B cell (primary cell): ENCODE results near the gene MEN1. TPM values are rescaled to one million over a fixed set of nuclear protein-coding genes. Genes with fewer than 3 reads are reported as not detected.
A peak's percentile ranks its signal among the peaks of the same experiment; 100 is the strongest.

ENCODE experiments used
- ATAC-seq: fragments of 200-7000 bp; cut with Tn5 transposase; one replicate; pipeline ENCODE4 v1.10.0; 2021; ENCODE audit warnings: low read depth, mild to moderate bottlenecking, moderate number of reproducible peaks, moderate library complexity
- CTCF ChIA-PET: fragments of 350-600 bp; sonication (Branson Sonifier 250); formaldehyde crosslinking; loops from one replicate; lab custom pipeline; 2021; ENCODE audit warnings: antibody characterized with exemption, inconsistent platforms; lab: Charles Lee
- POLR2A ChIA-PET: fragments of 350-600 bp; sonication (Branson Sonifier 250); formaldehyde crosslinking; loops from one replicate; lab custom pipeline; 2021; ENCODE audit warnings: antibody characterized with exemption; lab: Charles Lee
- DNase-seq: peaks from one replicate; pipeline ENCODE4 v3.0.0; 2013
- H2AFZ ChIP-seq: 2 replicates; pipeline ENCODE4 v1.6.1; 2012; ENCODE audit warnings: mild to moderate bottlenecking, low read depth, low read length; ENCODE audit not compliant: insufficient read depth, poor library complexity, severe bottlenecking
- H3K27ac ChIP-seq, 2 donors: 1 replicate in 1 of 2; 2 replicates in 1 of 2; pipeline ENCODE4 v1.5.1; 2012 to 2013; ENCODE audit warnings: low read length in 2 of 2, mild to moderate bottlenecking in 2 of 2, moderate library complexity in 1 of 2
- H3K27me3 ChIP-seq, 4 experiments: fragments of 200-600 bp in 1 of 4; sonication (generic) in 1 of 4; replicated peaks in 1 of 4; 1 replicate in 2 of 4; 2 replicates in 2 of 4; pipeline versions ENCODE4 v1.6.1 to v1.7.0; 2013 to 2016; ENCODE audit warnings: low read length in 3 of 4, mild to moderate bottlenecking in 2 of 4, mixed read lengths in 1 of 4, moderate library complexity in 1 of 4; ENCODE audit not compliant: insufficient read depth in 4 of 4, control insufficient read depth in 3 of 4; ENCODE audit errors: control extremely low read depth in 1 of 4
- H3K36me3 ChIP-seq, 2 experiments: replicated peaks in 1 of 2; 1 replicate in 1 of 2; 2 replicates in 1 of 2; pipeline versions ENCODE4 v1.6.1 to v1.7.1; 2013; ENCODE audit warnings: low read length in 1 of 2; ENCODE audit not compliant: insufficient read depth in 2 of 2, control insufficient read depth in 1 of 2; ENCODE audit errors: control extremely low read depth in 1 of 2, extremely low read depth in 1 of 2
- H3K4me1 ChIP-seq, 2 donors: fragments of 200-600 bp in 1 of 2; sonication (generic) in 1 of 2; 1 replicate in 1 of 2; 2 replicates in 1 of 2; pipeline versions ENCODE4 v1.5.1 to v1.6.1; 2013 to 2017; ENCODE audit warnings: low read length in 2 of 2; ENCODE audit not compliant: control insufficient read depth in 2 of 2, insufficient read depth in 2 of 2
- H3K4me2 ChIP-seq: replicated peaks from 2 replicates; pipeline ENCODE3; 2012; ENCODE audit warnings: mild to moderate bottlenecking, low read depth, low read length; ENCODE audit not compliant: poor library complexity, severe bottlenecking
- H3K4me3 ChIP-seq, 5 experiments: fragments of 200-600 bp in 1 of 5; sonication (generic) in 1 of 5; 1 replicate in 3 of 5; 2 replicates in 2 of 5; pipeline versions ENCODE4 v1.5.1 to v1.7.0; 2011 to 2016; ENCODE audit warnings: low read length in 4 of 5, mild to moderate bottlenecking in 4 of 5, low read depth in 2 of 5, control low read depth in 1 of 5, moderate library complexity in 1 of 5; ENCODE audit not compliant: insufficient read depth in 1 of 5; ENCODE audit errors: control extremely low read depth in 1 of 5, extremely low read depth in 1 of 5
- H3K79me2 ChIP-seq: fragments of 200-600 bp; sonication (generic); one replicate; pipeline ENCODE4 v1.6.0; 2016; ENCODE audit warnings: low read length; ENCODE audit not compliant: control insufficient read depth, insufficient read depth
- H3K9ac ChIP-seq: fragments of 200-600 bp; sonication (generic); 2 replicates; pipeline ENCODE4 v1.6.1; 2017; ENCODE audit warnings: mild to moderate bottlenecking, low read length, moderate library complexity
- H3K9me3 ChIP-seq, 3 donors: one replicate each; pipeline versions ENCODE4 v1.6.1 to v1.7.1; 2013; ENCODE audit warnings: low read length in 2 of 3; ENCODE audit not compliant: control insufficient read depth in 2 of 3, insufficient read depth in 1 of 3; ENCODE audit errors: control extremely low read depth in 1 of 3
- H4K20me1 ChIP-seq: 2 replicates; pipeline ENCODE4 v1.6.0; 2012; ENCODE audit warnings: mild to moderate bottlenecking, low read length; ENCODE audit not compliant: insufficient read depth, control insufficient read depth, poor library complexity, severe bottlenecking
- H3K27ac Mint-ChIP-seq: one replicate; pipeline ENCODE4 v1.8.0; 2021; ENCODE audit warnings: mixed read lengths
- H3K27me3 Mint-ChIP-seq: one replicate; pipeline ENCODE4 v1.8.0; 2021; ENCODE audit warnings: mixed read lengths
- H3K4me1 Mint-ChIP-seq: one replicate; pipeline ENCODE4 v1.8.0; 2021; ENCODE audit warnings: mixed read lengths
- H3K4me3 Mint-ChIP-seq: one replicate; pipeline ENCODE4 v1.8.0; 2021; ENCODE audit warnings: mixed read lengths
- H3K9me3 Mint-ChIP-seq: one replicate; pipeline ENCODE4 v1.8.0; 2022; ENCODE audit warnings: mixed read lengths; ENCODE audit not compliant: insufficient read depth
- EZH2 ChIP-seq: IDR thresholded peaks from 2 replicates; pipeline ENCODE4 v1.6.1; 2012; ENCODE audit warnings: borderline replicate concordance, low read depth, mild to moderate bottlenecking, moderate library complexity, low read length; ENCODE audit not compliant: insufficient read depth, poor library complexity, severe bottlenecking
- WGBS: methylation state at CpG from one replicate; pipeline ENCODE4 v1.1.5; 2013; ENCODE audit warnings: missing lambda C conversion rate; ENCODE audit not compliant: insufficient coverage; 5-methylcytosine and 5-hydroxymethylcytosine counted together
- intact Hi-C: fragments of 100-400 bp; cut with micrococcal nuclease; formaldehyde crosslinking; loops from one replicate; pipeline ENCODE4 v1.10.0; 2022
- polyA plus RNA-seq: library from polyadenylated mRNA; depleted of rRNA; stranded (reverse); fragments of >200 nt; gene quantifications from 2 replicates; pipeline ENCODE4 v1.2.3, GENCODE V29; 2012
- total RNA-seq, 2 donors: library from RNA; stranded (reverse); fragments of 120-200 nt in 1 of 2; gene quantifications; 1 replicate in 1 of 2; 2 replicates in 1 of 2; pipeline versions ENCODE4 v1.2.3 to v1.2.4, GENCODE V29; 2013 to 2022
- TF ChIP-seq, protein P1 (sequence below): fragments of 200-600 bp; IDR thresholded peaks from one replicate; pipeline ENCODE4 v1.8.0; 2022; ENCODE audit warnings: antibody characterized with exemption, mild to moderate bottlenecking

The MEN1 gene
- total and polyA plus RNA-seq, 2 donors (not counting 1 experiment from before 2014, with no cell fraction given) = 48.2 to 68.5 TPM

- H4K20me1 ChIP-seq = no peaks in the 10 kb centered on the region
- no peaks in the 10 kb centered on the region for H3K27me3 ChIP-seq
- Mint-ChIP-seq H3K4me3 (peak overlapping the region; percentile 88), H3K9me3 (no peaks in the 10 kb centered on the region), H3K27ac (peak overlapping the region; percentile 92), H3K4me1 (peaks cover 45% of the 10 kb centered on the region), H3K27me3 (no peaks in the 10 kb centered on the region)
- ChIA-PET POLR2A (interaction anchor here (0.6 to 4.9 kb wide), 11 partner anchors 13 to 311 kb away, joined by 3 to 40 read pairs (median 4); partner anchors contain the start of genes CDC42BPG, RASGRP2, SF1 and TM7SF2), CTCF (interaction anchor here (0.7 to 7.3 kb wide), 11 partner anchors 10 to 92 kb away, joined by 3 to 73 read pairs (median 5); partner anchors contain the start of genes CDC42BPG, RASGRP2 and SF1)
- WGBS = 10% methylated on average over 11 of the region's 13 CpGs
- TF ChIP-seq, protein P1, sequence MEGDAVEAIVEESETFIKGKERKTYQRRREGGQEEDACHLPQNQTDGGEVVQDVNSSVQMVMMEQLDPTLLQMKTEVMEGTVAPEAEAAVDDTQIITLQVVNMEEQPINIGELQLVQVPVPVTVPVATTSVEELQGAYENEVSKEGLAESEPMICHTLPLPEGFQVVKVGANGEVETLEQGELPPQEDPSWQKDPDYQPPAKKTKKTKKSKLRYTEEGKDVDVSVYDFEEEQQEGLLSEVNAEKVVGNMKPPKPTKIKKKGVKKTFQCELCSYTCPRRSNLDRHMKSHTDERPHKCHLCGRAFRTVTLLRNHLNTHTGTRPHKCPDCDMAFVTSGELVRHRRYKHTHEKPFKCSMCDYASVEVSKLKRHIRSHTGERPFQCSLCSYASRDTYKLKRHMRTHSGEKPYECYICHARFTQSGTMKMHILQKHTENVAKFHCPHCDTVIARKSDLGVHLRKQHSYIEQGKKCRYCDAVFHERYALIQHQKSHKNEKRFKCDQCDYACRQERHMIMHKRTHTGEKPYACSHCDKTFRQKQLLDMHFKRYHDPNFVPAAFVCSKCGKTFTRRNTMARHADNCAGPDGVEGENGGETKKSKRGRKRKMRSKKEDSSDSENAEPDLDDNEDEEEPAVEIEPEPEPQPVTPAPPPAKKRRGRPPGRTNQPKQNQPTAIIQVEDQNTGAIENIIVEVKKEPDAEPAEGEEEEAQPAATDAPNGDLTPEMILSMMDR = no peak
- TF ChIP-seq EZH2 = no peak
- peak overlapping the region; percentile 63 for H2AFZ ChIP-seq
- H3K4me1 ChIP-seq = peaks cover 46 to 54% of the 10 kb centered on the region in 2 donors
- ATAC-seq (no peak), DNase-seq (peak; percentile 61)
- intact Hi-C loops = loop anchor here (1.0 to 5.0 kb wide), 5 partner anchors 9 to 336 kb away; partner anchors contain the start of genes EHD1 and MEN1
- H3K9me3 ChIP-seq = no peaks in the 10 kb centered on the region
- H3K9ac ChIP-seq = peak overlapping the region; percentile 61
- H3K4me2 ChIP-seq = peak overlapping the region; percentile 98
- H3K79me2 ChIP-seq = peaks cover 63% of the 10 kb centered on the region
- peaks cover 0 to 54% of the 10 kb centered on the region in 2 experiments for H3K36me3 ChIP-seq
- H3K27ac ChIP-seq = peak overlapping the region; percentile 59 to 90
- peak overlapping the region; percentile 19 to 71 (median 63) for H3K4me3 ChIP-seq
Observed at GRCh38 chr11:64801561-64802369, 8.6 kb downstream of the MEN1 start.

- peak overlapping the region; percentile 88 for H3K4me3 Mint-ChIP-seq
Observed at GRCh38 chr11:64801158-64801464, 9.2 kb downstream of the MEN1 start.

More at GRCh38 chr11:64801158-64801464, 9.2 kb downstream of the MEN1 start:
- ATAC-seq (no peak), DNase-seq (no peak)
- intact Hi-C loops = loop anchor here (5.0 kb wide), 1 partner anchor 336 kb away; no protein-coding TSS in a partner anchor
- H3K36me3 ChIP-seq = peaks cover 0 to 55% of the 10 kb centered on the region in 2 experiments
- no peaks in the 10 kb centered on the region for H3K9me3 ChIP-seq
- H3K4me1 ChIP-seq = peaks cover 46 to 54% of the 10 kb centered on the region in 2 donors
- peak overlapping the region; percentile 98 for H3K4me2 ChIP-seq
- peak overlapping the region; percentile 61 for H3K9ac ChIP-seq
- ChIA-PET CTCF (interaction anchor here (0.7 to 7.3 kb wide), 7 partner anchors 10 to 112 kb away, joined by 3 to 73 read pairs (median 10); partner anchors contain the start of genes CDC42BPG, RASGRP2 and SF1), POLR2A (interaction anchor here (0.6 to 4.9 kb wide), 3 partner anchors 19 to 57 kb away, joined by 4 to 40 read pairs (median 15); partner anchors contain the start of gene RASGRP2)
- peak overlapping the region in 2 of 5 experiments; percentile 63 to 69 for H3K4me3 ChIP-seq
- Mint-ChIP-seq H3K27me3 (no peaks in the 10 kb centered on the region), H3K4me1 (peaks cover 45% of the 10 kb centered on the region), H3K27ac (peak overlapping the region; percentile 92), H3K9me3 (no peaks in the 10 kb centered on the region)
- TF ChIP-seq, protein P1 = no peak
- TF ChIP-seq EZH2 = no peak
- H2AFZ ChIP-seq = peak overlapping the region; percentile 28
- H3K27ac ChIP-seq = peak overlapping the region; percentile 59 to 90
- no peaks in the 10 kb centered on the region for H3K27me3 ChIP-seq
- H4K20me1 ChIP-seq = no peaks in the 10 kb centered on the region
- peaks cover 57% of the 10 kb centered on the region for H3K79me2 ChIP-seq
- WGBS = 21% methylated on average over 9 of the region's 9 CpGs
